GM13977 (cell line): ENCODE measurements around the gene KRT4.

Experiments used
- DNase-seq: peaks from one replicate; pipeline ENCODE4 v3.0.0; 2012; ENCODE audit warnings: low spot score
- in situ Hi-C: fragments of 300-500 bp; cut with MboI; formaldehyde crosslinking; loops from one replicate; pipeline ENCODE4 v1.12.0; 2022; ENCODE audit warnings: low sequenced_read_pairs, low pct_unique_long_range_greater_than_20kb, mixed read lengths, inconsistent platforms; ENCODE audit not compliant: unreplicated experiment
- TF ChIP-seq, protein P1 (sequence below): IDR thresholded peaks from 2 replicates; pipeline ENCODE4 v1.5.1; 2012; ENCODE audit warnings: mild to moderate bottlenecking, control low read depth; ENCODE audit not compliant: insufficient read depth; ENCODE audit errors: extremely low read depth, missing control alignments

The KRT4 gene

DNA sequence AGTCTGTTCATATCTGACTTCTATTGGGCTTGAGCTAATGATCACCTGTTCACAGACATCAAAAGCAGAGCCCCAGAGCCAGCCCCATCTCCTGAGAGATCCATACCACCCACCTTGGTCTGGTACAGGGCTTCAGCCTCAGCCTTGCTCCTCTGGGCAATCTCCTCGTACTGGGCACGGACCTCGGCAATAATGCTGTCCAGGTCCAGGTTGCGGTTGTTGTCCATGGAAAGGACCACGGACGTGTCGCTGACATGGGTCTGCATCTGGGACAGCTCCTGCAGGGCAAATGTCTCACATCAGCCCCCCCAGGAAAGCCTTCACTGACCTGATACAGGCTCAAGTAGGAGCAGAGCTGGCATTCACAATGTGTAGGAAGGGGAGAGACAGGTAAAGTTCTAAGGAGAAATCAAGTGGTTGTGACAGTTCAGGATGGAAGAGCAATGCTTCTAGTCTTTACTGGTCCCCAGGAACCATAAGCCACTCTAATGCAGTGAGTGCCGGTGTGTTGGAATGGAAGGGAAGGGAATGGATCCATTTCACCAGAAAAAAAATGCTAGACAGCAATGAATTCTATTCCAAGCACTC is 5.2 kb downstream of the KRT4 start:
- no peak for DNase-seq
- in situ Hi-C loops, result no loop called here
- TF ChIP-seq, protein P1, sequence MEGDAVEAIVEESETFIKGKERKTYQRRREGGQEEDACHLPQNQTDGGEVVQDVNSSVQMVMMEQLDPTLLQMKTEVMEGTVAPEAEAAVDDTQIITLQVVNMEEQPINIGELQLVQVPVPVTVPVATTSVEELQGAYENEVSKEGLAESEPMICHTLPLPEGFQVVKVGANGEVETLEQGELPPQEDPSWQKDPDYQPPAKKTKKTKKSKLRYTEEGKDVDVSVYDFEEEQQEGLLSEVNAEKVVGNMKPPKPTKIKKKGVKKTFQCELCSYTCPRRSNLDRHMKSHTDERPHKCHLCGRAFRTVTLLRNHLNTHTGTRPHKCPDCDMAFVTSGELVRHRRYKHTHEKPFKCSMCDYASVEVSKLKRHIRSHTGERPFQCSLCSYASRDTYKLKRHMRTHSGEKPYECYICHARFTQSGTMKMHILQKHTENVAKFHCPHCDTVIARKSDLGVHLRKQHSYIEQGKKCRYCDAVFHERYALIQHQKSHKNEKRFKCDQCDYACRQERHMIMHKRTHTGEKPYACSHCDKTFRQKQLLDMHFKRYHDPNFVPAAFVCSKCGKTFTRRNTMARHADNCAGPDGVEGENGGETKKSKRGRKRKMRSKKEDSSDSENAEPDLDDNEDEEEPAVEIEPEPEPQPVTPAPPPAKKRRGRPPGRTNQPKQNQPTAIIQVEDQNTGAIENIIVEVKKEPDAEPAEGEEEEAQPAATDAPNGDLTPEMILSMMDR, result no peak

DNA sequence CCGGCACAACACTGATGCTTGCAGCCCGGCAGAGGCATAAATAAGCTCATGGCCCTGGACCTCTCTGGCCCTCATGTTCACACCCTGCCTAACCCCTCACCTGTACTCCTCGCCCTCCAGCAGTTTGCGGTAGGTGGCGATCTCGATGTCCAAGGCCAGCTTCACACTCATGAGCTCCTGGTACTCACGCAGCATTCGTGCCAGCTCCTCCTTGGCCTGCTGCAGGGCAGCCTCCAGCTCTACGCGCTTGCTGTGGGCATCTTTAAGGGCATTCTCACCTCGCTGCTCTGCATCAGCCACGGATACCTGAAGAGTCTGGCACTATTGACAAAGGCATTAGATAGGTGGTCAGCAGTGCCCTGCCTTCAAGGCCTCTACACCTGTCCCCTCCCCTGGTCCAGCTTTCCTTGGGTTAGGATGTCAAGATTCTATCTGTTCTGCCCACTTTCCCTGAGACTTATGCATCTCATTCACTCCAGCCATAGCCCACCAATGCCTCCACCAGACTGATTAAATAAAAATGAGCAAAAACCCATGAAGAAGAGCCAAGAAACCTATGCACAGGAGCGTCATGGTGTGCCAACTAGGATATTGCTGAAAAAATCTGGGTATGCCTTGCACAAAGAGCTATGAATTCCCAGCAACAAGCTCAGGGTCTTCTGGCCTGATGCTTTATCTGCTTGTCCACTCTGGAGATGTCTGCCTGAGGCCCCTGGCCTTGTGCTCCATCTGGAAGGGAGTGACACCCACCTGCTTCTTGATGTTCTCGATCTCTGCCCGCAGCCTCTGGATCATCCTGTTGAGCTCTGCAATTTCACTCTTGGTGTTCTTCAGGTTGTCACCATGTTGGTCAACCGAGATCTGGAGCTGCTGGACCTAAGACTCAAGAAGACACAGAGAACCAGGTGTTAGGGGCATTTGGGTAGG is 6.1 kb downstream of the KRT4 start:
- in situ Hi-C loops, result no loop called here
- no peak for DNase-seq
- TF ChIP-seq, protein P1, result no peak

DNA sequence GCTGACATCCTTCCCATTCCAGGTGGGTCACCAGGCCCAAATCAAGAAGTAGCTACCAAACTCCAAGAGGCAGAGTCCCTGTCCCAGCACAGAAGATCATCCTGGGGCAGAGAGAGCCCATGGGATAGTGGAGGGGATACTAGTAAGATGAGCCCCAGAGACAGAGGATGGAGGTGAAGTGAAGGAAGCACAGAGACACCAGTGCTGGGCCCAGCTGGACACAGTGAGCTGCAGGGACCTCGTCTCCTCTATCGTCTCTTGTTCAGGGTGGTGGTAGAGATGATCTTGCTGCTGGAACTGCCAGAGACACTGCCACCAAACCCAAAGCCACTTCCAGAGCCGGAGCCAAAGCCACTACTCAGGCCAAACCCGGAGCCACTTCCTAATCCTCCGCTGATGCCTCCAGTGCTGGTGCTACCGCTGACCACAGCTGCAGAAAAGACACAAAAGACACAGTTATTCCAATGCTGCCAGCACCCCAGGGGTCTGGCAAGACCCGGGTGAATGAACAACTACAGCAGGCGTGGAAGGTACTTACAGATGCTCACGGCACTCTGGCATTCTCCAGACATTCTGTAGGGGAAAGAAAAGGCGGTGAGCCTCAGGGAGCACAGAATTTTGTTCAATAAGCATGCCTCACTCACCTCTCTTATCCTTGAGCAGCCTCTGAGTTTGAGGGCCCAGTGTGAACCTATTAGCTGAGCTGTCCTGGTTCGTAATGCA is 6.9 kb downstream of the KRT4 start:
- TF ChIP-seq, protein P1, result no peak
- in situ Hi-C loops, result no loop called here
- no peak for DNase-seq

DNA sequence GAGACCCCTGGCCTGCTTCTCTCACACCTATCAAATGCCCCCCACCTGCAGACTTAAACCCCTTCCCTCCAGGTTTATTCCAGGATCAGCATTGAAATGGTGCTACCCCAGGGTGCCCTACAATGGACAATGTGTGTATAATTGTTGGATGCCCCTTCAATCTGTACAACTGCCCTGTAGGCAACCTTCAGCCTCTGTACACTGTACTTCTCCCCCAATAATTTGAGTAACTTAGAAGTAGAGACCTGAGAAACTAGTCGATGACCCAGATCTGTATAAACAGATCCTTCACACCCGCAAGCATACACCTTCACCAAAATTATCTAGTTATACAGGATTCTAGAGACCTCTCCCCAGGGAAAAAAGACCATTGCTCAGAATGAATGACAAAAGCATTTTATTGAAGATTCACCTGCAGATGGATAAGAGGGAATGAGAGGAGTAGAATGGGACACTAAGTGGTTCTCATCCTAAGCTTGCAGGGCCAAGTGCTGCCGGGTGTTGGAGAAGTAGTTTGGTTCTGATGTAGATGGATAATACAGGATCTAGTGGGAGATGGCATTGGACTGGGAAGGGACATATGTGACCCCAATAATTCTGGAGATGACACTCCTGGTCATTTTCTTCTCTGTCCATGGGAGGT is 7.6 kb downstream of the KRT4 start:
- TF ChIP-seq, protein P1, result no peak
- in situ Hi-C loops, result no loop called here

DNA sequence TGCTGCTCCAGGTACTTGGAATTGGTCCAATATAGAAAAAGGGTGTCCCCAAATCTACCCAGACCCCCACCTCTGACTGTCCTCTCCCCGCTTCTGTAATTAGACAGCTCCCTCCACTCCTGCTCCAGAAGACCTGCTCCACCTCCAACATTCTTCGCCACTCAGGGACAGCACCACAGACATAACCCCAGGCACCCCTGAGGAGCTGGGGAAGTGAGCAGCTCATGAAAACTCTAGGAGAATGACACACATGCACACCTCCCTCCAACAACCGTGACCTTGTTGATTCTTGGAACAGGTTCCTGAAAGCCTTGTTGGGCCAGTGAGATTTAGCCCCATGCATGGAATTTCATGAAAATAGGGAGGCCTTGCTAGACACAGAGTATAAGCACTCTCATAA is 8.2 kb downstream of the KRT4 start:
- TF ChIP-seq, protein P1, result no peak
- DNase-seq, result no peak
- in situ Hi-C loops, result no loop called here

More for the DNA sequence above, 7.6 kb downstream of the KRT4 start:
- no peak for DNase-seq

DNA sequence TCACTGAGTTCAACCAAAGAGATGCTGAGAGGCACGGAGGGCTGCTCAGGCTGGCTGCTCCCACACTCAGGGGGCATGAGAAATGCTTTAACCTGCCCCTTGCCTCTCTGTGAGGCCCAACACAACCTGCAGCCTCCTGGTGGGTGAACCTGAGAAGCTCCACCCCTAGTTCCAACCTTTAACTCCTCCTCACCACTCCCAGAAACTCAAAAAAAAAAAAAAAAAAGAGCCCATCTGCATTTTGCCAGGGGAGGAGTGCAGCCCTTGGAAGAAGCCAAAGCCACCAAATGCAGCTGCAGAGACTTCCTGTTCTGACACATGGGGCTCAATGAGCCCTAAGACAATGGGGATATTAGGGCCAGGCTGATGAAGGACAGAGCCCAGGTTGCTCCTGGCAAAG is 8.9 kb downstream of the KRT4 start:
- TF ChIP-seq, protein P1, result no peak
- in situ Hi-C loops, result no loop called here
- no peak for DNase-seq
